Anterior cingulate cortex (tissue), 58 donors: Measurements from ENCODE around the gene KRTAP10-10.
"Not testable (repeated sequence)": the region's sequence is repeated elsewhere in the genome, so short reads cannot be mapped to it uniquely, and the experiment has no call there.

Experiments used
- DNase-seq, 58 donors: peaks; one replicate each; lab custom pipeline; 2025; lab: John Stamatoyannopoulos, UW

KRTAP10-10 gene

GRCh38 chr21:44619886-44620285 is 17.3 kb upstream of the KRTAP10-10 start:
- no peak for DNase-seq

- DNase-seq: no peak
Measured at GRCh38 chr21:44623575-44623974, 13.6 kb upstream of the KRTAP10-10 start.

DNA sequence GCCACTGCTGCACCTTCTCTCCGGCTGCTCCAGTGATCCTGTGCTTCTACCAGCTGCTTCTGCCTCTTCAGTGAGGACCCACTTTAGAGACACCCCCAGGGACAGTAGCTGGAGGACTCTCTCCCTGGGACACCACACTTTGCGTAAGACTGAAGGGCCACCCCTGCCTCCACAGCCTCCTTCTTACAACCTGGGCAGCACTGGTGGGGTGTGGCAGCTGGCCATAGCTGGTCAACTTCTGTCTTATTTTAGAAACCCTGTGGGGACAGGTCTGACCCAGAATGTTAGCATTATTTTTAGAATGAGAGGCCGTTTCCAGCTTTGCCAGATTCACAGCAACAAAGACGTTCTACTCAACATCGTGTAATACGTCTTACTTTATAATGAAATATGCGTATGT is 11.4 kb upstream of the KRTAP10-10 start:
- no peak for DNase-seq

- DNase-seq: no peak
Measured at GRCh38 chr21:44626262-44626661, 10.9 kb upstream of the KRTAP10-10 start.

GRCh38 chr21:44626673-44627143 is 10.4 kb upstream of the KRTAP10-10 start, which contains the start of gene KRTAP10-9:
Gene KRTAP10-9, plus strand, starts transcription at chr21:44627093. Its CDS starts 79 bp downstream, at chr21:44627172.
- no peak for DNase-seq

DNA sequence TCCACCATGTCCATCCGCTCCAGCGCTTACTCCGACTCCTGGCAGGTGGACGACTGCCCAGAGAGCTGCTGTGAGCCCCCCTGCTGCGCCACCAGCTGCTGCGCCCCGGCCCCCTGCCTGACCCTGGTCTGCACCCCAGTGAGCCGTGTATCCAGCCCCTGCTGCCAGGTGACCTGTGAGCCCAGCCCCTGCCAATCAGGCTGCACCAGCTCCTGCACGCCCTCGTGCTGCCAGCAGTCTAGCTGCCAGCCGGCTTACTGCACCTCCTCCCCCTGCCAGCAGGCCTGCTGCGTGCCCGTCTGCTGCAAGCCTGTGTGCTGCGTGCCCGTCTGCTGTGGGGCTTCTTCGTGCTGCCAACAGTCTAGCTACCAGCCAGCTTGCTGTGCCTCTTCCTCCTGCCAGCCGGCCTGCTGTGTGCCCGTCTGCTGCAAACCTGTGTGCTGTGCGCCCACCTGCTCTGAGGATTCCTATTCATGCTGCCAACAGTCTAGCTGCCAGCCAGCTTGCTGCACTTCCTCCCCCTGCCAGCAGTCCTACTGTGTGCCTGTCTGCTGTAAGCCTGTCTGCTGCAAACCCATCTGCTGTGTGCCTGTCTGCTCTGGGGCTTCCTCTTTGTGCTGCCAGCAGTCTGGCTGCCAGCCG is 9.9 kb upstream of the KRTAP10-10 start:
- not testable (repeated sequence) for DNase-seq

GRCh38 chr21:44627831-44628233 is 9.3 kb upstream of the KRTAP10-10 start:
- DNase-seq: not testable (repeated sequence)

DNA sequence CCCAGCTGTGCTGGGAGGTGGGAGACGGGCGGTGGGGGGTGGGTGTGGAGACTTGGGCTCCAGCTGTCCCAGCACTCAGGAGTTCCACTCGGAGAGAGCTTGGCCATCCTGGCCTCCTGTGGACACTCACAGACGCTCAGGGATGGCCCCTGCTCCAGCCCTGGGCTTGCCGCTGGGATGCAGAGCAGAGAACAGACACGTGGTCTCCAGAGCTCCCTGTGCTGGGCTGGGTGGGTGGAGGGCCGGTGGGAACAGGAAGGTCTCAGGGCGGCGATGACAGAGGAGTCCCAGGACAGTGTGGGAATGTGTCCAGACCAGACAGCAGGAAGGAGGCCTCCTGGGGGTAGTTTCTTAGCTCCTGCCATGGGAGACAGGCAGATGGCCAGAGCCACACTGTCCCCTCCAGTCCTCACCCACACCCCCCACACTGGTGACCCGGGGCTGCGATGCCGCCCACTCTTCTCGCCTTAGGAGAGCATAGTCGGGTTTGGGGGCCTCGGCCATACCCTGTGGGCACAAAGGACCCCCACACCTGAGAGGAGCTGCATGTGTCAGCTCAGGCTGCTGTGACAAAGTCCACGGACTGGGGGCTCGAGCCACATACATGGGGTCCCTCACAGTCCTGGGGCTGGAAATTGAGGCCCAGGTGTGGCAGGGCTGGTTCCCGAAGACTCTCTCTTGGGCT is 8.3 kb upstream of the KRTAP10-10 start:
- DNase-seq: no peak

GRCh38 chr21:44630440-44630839 is 6.7 kb upstream of the KRTAP10-10 start:
- no peak for DNase-seq

DNA sequence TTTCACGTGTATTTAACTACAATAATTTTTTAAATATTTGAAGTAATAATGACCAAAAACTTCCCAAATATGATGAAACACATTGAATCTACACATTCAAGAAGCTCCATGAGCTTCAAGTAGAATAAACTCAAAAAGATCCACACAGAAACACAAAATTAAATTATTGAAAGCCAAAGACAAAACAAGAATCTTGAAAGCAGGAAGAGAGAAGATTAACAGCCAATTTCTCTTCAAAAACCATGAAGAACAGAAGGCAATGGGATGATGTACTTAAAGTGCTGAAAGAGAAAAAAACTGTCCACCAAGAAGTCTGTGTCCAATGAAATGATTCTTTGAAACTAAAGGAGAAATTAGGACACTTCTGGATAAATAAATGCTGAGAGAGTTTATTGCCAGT is 5.1 kb upstream of the KRTAP10-10 start:
- DNase-seq: no peak

DNA sequence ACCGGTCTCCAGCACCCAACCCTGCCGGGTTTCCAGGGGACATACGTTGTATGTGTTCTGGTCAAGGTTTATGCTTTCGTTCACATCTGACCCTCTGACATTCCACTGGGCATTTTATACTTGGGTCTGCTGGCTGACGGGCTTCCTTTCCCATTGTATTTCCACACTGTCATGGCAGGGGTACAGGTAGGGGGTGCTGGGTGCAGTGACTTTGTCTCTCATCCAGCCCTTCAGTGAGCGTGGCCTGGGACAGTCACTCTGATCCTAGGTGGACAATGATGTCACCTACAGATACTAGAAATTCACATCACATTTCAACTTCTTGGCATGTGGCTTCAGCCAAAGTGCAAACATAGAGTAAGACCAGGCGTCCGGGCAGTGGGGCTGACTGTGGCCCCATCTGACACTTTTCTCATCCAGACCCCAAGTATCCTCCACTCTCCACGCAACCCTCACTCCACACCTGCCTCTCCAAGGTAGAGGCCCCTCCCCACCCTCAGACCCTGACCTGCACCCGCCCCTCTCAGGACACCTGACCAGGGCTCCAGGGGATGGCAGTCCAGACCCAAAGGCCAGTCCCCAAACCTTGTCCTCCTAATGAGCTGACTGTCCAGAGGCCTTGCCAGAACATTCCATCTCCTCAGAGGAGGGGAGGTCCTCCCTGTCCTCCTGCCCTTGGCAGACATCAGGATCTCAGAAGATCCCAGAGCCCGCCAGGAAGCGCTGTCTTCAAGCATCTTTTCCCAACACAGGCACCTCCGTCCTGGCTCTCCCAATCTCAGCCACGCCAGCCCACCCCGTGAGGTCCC is 743 bp upstream of the KRTAP10-10 start:
- DNase-seq: no peak

DNA sequence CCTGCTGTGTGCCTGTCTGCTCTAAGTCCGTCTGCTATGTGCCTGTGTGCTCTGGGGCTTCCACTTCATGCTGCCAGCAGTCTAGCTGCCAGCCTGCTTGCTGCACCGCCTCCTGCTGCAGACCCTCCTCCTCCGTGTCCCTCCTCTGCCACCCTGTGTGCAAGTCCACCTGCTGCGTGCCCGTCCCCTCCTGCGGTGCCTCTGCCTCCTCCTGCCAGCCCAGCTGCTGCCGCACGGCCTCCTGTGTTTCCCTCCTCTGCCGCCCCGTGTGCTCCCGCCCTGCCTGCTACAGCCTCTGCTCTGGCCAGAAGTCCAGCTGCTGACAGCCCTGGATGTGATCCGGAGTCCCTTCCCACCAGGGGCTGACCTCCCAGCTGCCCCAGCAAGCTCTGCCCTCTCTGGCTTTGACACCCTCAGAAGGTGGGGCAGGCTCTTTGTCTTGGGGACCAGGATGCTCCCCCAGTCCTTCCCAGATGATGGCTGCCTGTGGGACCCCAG is 744 bp downstream of the KRTAP10-10 start:
- not testable (repeated sequence) for DNase-seq

- not testable (repeated sequence) for DNase-seq
Measured at GRCh38 chr21:44638506-44639330, 1.6 kb downstream of the KRTAP10-10 start.

DNA sequence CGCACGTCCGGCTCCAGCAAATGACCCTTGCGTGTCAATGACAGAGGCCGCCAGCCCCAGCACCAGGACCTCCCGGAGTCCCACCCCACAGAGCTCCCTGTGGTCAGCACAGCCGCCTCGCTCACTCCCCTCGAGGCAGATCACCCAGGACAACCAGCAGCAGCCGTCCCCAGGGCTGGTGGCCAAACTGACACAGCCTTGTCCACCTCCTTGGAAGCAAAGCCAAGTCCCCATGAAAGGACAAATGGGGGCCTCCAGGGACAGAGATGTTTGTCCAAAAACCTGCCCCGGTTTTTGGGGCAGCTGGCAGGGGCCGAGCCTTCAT is 2.1 kb downstream of the KRTAP10-10 start:
- DNase-seq: no peak

DNA sequence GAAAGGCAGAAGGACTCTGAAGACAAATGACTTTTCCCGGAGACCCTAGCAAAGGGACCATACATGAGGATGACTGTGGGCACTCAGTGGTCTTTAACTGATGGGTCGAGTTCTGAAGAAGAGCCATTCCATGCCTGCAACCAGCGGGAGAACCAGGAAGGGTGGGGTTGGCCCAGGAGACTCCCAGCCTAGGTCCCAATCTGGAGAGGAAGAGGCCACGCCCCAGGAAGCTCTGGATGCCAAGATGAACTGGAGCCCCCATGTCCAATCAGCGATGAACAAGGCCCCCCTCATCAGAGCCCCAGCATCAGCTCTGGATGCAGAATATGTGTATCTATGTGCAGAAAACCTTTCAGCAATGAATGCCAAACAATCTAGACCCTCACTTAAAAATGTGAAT is 3.6 kb downstream of the KRTAP10-10 start:
- no peak for DNase-seq

- DNase-seq: no peak
Measured at GRCh38 chr21:44643741-44644310, 6.7 kb downstream of the KRTAP10-10 start.

DNA sequence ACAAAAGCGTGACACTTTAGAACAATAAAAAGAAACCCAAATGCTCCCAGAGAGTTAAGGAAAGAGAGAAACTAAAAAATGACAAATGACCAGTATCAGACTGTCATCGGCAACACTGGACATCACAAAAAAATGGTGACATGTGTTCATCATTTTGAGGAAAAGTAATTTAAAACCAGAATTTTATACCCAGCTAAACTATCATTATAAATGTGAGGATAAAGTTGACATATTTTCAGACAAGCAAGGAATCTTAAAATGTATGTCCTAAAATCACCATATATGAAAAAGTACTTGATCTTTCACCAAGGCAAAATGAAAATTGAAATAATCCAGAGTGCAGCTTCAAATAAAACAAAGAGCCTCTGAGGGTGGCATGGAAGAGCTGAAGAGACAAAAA is 7.7 kb downstream of the KRTAP10-10 start:
- DNase-seq: no peak

DNA sequence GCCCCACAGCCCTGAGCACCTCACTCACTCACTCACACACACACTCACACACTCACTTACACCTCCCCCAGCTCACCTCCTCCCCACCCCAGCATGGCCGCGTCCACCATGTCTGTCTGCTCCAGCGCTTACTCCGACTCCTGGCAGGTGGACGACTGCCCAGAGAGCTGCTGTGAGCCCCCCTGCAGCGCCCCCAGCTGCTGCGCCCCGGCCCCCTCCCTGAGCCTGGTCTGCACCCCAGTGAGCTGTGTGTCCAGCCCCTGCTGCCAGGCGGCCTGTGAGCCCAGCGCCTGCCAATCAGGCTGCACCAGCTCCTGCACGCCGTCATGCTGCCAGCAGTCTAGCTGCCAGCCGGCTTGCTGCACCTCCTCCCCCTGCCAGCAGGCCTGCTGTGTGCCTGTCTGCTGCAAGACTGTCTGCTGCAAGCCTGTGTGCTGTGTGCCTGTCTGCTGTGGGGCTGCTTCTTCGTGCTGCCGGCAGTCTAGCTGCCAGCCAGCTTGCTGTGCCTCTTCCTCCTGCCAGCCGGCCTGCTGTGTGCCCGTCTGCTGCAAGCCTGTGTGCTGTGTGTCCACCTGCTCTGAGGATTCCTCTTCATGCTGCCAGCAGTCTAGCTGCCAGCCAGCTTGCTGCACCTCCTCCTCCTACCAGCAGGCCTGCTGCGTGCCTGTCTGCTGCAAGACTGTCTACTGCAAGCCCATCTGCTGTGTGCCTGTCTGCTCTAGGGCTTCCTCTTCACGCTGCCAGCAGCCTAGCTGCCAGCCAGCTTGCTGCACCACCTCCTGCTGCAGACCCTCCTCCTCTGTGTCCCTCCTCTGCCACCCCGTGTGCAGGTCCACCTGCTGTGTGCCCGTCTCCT is 9.4 kb downstream of the KRTAP10-10 start, which contains the start of gene KRTAP10-11:
Gene KRTAP10-11, plus strand, starts transcription at position 49 of the 856 bp plus-strand sequence. Its CDS starts 45 bp downstream, at position 94.
- not testable (repeated sequence) for DNase-seq

DNA sequence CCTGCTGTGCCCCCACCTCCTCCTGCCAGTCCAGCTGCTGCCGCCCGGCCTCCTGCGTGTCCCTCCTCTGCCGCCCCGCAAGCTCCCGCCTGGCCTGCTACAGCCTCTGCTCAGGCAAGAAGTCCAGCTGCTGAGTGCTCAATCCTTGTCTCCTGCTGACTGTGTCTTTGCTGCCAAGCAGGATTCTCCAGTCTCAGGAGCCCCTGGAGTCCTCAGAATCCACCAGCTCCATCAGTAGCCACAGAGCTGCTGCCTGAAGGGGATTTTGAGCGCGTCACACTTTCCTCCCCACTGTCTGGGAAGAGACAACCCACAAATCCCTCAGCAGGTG is 10.0 kb downstream of the KRTAP10-10 start:
- no peak for DNase-seq
